GM23338 (cell line): Measurements from ENCODE around the gene ADAMTS10. TPM values are rescaled to one million over a fixed set of nuclear protein-coding genes. Genes with fewer than 3 reads are reported as not detected.

Experiments
- ATAC-seq: fragments of 200-7000 bp; cut with Tn5 transposase; 3 replicates; pipeline ENCODE4 v1.9.1; 2020
- DNase-seq: peaks from one replicate; pipeline ENCODE4 v3.0.0-alpha.2; 2015; ENCODE audit warnings: low spot score
- H2AFZ ChIP-seq: fragments of 200-600 bp; sonication (generic); 2 replicates; pipeline ENCODE4 v1.8.0; 2016; ENCODE audit warnings: antibody characterized with exemption, mild to moderate bottlenecking, moderate library complexity
- H3F3A ChIP-seq: fragments of 200-600 bp; sonication (generic); replicated peaks from 2 replicates; pipeline ENCODE4 v1.8.0; 2017; ENCODE audit warnings: antibody characterized with exemption, mixed run types, low read depth
- H3K27ac ChIP-seq: fragments of 200-600 bp; sonication (generic); 2 replicates; pipeline ENCODE4 v1.6.1; 2016; ENCODE audit warnings: low read depth
- H3K27me3 ChIP-seq: fragments of 200-600 bp; sonication (generic); 2 replicates; pipeline ENCODE4 v1.8.0; 2016; ENCODE audit warnings: mild to moderate bottlenecking, mixed run types, moderate library complexity; ENCODE audit not compliant: insufficient read depth
- H3K36me3 ChIP-seq: fragments of 200-600 bp; sonication (generic); 2 replicates; pipeline ENCODE4 v1.8.0; 2016; ENCODE audit warnings: mild to moderate bottlenecking; ENCODE audit not compliant: insufficient read depth
- H3K4me1 ChIP-seq: fragments of 200-600 bp; sonication (generic); 2 replicates; pipeline ENCODE4 v1.8.0; 2016; ENCODE audit warnings: mild to moderate bottlenecking, moderate library complexity; ENCODE audit not compliant: insufficient read depth
- H3K4me2 ChIP-seq: fragments of 200-600 bp; sonication (generic); 2 replicates; pipeline ENCODE4 v1.7.1; 2017; ENCODE audit warnings: mixed run types
- H3K4me3 ChIP-seq: fragments of 200-600 bp; sonication (generic); 2 replicates; pipeline ENCODE4 v1.6.1; 2016; ENCODE audit warnings: mixed run types
- H3K79me2 ChIP-seq: fragments of 200-600 bp; sonication (generic); replicated peaks from 2 replicates; pipeline ENCODE4 v1.8.0; 2017; ENCODE audit warnings: mild to moderate bottlenecking; ENCODE audit not compliant: insufficient read depth
- H3K9me2 ChIP-seq: fragments of 200-600 bp; sonication (generic); 2 replicates; pipeline ENCODE4 v1.8.0; 2017; ENCODE audit not compliant: insufficient read depth
- H4K20me1 ChIP-seq: fragments of 200-600 bp; sonication (generic); replicated peaks from 2 replicates; pipeline ENCODE4 v1.8.0; 2017; ENCODE audit warnings: mild to moderate bottlenecking; ENCODE audit not compliant: insufficient read depth
- H3K27ac Mint-ChIP-seq: 2 replicates; pipeline ENCODE4 v1.8.0; 2020; ENCODE audit warnings: inconsistent platforms, mild to moderate bottlenecking, moderate library complexity, mixed read lengths
- H3K27me3 Mint-ChIP-seq: 3 replicates; pipeline ENCODE4 v1.8.0; 2022; ENCODE audit warnings: low read depth, mild to moderate bottlenecking, moderate library complexity, mixed read lengths, inconsistent platforms; ENCODE audit not compliant: insufficient read depth, poor library complexity
- H3K36me3 Mint-ChIP-seq: 3 replicates; pipeline ENCODE4 v1.8.0; 2021; ENCODE audit warnings: low read depth, mild to moderate bottlenecking, inconsistent platforms, moderate library complexity, mixed read lengths
- H3K4me1 Mint-ChIP-seq: 3 replicates; pipeline ENCODE4 v1.8.0; 2020; ENCODE audit warnings: mild to moderate bottlenecking, inconsistent platforms, mixed read lengths
- H3K4me3 Mint-ChIP-seq: 3 replicates; pipeline ENCODE4 v1.8.0; 2021; ENCODE audit warnings: moderate library complexity, mild to moderate bottlenecking, inconsistent platforms, mixed read lengths
- H3K9me3 Mint-ChIP-seq: 3 replicates; pipeline ENCODE4 v1.8.0; 2020; ENCODE audit warnings: moderate library complexity, mild to moderate bottlenecking, inconsistent platforms, mixed read lengths
- EZH2 ChIP-seq: fragments of 200-600 bp; sonication (generic); IDR thresholded peaks from one replicate; pipeline ENCODE4 v1.8.0; 2017; ENCODE audit warnings: antibody characterized with exemption, mild to moderate bottlenecking, low read depth; ENCODE audit not compliant: unreplicated experiment
- EZH2phosphoT487 ChIP-seq: fragments of 200-600 bp; sonication (generic); IDR thresholded peaks from one replicate; pipeline ENCODE4 v1.8.1; 2018; ENCODE audit warnings: antibody characterized with exemption; ENCODE audit not compliant: unreplicated experiment
- JUNB ChIP-seq: IDR thresholded peaks from one replicate; pipeline ENCODE4 v1.6.1; 2016; ENCODE audit warnings: antibody characterized with exemption; ENCODE audit not compliant: unreplicated experiment
- NANOG ChIP-seq: IDR thresholded peaks from 2 replicates; pipeline ENCODE4 v1.6.1; 2016; ENCODE audit warnings: antibody characterized with exemption, borderline replicate concordance
- POLR2AphosphoS5 ChIP-seq: IDR thresholded peaks from 2 replicates; pipeline ENCODE4 v1.6.1; 2016; ENCODE audit warnings: antibody characterized with exemption, low read depth
- ZNF114 ChIP-seq: fragments of 250-450 bp; sonication (Bioruptor Pico); IDR thresholded peaks from 2 replicates; pipeline ENCODE4 v1.5.0; 2020; ENCODE audit warnings: mild to moderate bottlenecking, moderate library complexity
- polyA plus RNA-seq: library from polyadenylated mRNA; unstranded; fragments of >200 nt; fragmentation: Nextera tagmentation; extraction: Ambion mirVana; gene quantifications from 2 replicates; pipeline ENCODE4 v1.2.1, GENCODE V29; 2016
- total RNA-seq: library from RNA; depleted of rRNA; stranded (reverse); fragments of >200 nt; shearing (Covaris generic); gene quantifications from 2 replicates; pipeline ENCODE4 v1.2.3, GENCODE V29; 2014
- TF ChIP-seq, protein P1 (sequence below): IDR thresholded peaks from one replicate; pipeline ENCODE4 v1.6.1; 2018; ENCODE audit warnings: antibody characterized with exemption; ENCODE audit not compliant: unreplicated experiment
- TF ChIP-seq, protein P2 (sequence below), 2 experiments: fragments of 200-600 bp in 1 of 2; sonication (generic) in 1 of 2; conservative IDR thresholded peaks; 2 replicates each; pipeline versions ENCODE4 v1.5.1 to v1.6.1; 2016 to 2017; ENCODE audit warnings: antibody characterized with exemption in 2 of 2, low read depth in 2 of 2, mild to moderate bottlenecking in 2 of 2, moderate library complexity in 1 of 2
- TF ChIP-seq, protein P3 (sequence below): fragments of 250-450 bp; sonication (Bioruptor Pico); IDR thresholded peaks from 2 replicates; pipeline ENCODE4 v1.5.0; 2020; ENCODE audit warnings: mild to moderate bottlenecking, moderate library complexity

Gene ADAMTS10
- total and polyA plus RNA-seq, 2 experiments from 2014 or later: 5.0 to 25.9 TPM

DNA sequence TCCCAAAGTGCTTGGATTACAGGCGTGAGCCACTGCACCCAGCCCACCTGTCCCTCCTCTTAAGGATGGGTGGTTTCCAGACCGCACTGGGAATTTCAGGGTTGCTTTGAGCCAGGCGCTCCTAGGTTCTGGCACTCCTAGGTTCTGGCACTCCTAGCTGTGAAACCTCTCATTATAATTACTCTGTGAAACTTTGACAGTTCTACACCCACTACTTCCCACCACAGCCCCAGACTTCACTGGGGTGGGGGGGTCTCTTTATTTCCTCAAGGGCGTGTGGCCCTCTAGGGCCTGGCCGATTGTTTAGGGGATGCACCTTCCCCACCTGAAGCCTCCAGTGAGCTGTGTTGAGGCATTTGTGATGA lies 2.3 kb upstream of the ADAMTS10 start (continued):
- TF ChIP-seq, protein P1, sequence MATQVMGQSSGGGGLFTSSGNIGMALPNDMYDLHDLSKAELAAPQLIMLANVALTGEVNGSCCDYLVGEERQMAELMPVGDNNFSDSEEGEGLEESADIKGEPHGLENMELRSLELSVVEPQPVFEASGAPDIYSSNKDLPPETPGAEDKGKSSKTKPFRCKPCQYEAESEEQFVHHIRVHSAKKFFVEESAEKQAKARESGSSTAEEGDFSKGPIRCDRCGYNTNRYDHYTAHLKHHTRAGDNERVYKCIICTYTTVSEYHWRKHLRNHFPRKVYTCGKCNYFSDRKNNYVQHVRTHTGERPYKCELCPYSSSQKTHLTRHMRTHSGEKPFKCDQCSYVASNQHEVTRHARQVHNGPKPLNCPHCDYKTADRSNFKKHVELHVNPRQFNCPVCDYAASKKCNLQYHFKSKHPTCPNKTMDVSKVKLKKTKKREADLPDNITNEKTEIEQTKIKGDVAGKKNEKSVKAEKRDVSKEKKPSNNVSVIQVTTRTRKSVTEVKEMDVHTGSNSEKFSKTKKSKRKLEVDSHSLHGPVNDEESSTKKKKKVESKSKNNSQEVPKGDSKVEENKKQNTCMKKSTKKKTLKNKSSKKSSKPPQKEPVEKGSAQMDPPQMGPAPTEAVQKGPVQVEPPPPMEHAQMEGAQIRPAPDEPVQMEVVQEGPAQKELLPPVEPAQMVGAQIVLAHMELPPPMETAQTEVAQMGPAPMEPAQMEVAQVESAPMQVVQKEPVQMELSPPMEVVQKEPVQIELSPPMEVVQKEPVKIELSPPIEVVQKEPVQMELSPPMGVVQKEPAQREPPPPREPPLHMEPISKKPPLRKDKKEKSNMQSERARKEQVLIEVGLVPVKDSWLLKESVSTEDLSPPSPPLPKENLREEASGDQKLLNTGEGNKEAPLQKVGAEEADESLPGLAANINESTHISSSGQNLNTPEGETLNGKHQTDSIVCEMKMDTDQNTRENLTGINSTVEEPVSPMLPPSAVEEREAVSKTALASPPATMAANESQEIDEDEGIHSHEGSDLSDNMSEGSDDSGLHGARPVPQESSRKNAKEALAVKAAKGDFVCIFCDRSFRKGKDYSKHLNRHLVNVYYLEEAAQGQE: no peak
- no peak for TF ChIP-seq EZH2phosphoT487
- TF ChIP-seq, protein P2, sequence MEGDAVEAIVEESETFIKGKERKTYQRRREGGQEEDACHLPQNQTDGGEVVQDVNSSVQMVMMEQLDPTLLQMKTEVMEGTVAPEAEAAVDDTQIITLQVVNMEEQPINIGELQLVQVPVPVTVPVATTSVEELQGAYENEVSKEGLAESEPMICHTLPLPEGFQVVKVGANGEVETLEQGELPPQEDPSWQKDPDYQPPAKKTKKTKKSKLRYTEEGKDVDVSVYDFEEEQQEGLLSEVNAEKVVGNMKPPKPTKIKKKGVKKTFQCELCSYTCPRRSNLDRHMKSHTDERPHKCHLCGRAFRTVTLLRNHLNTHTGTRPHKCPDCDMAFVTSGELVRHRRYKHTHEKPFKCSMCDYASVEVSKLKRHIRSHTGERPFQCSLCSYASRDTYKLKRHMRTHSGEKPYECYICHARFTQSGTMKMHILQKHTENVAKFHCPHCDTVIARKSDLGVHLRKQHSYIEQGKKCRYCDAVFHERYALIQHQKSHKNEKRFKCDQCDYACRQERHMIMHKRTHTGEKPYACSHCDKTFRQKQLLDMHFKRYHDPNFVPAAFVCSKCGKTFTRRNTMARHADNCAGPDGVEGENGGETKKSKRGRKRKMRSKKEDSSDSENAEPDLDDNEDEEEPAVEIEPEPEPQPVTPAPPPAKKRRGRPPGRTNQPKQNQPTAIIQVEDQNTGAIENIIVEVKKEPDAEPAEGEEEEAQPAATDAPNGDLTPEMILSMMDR (conservative IDR thresholded peaks at IDR 0.05; ENCODE audit: low read depth in 2 of 2): no peak

DNA sequence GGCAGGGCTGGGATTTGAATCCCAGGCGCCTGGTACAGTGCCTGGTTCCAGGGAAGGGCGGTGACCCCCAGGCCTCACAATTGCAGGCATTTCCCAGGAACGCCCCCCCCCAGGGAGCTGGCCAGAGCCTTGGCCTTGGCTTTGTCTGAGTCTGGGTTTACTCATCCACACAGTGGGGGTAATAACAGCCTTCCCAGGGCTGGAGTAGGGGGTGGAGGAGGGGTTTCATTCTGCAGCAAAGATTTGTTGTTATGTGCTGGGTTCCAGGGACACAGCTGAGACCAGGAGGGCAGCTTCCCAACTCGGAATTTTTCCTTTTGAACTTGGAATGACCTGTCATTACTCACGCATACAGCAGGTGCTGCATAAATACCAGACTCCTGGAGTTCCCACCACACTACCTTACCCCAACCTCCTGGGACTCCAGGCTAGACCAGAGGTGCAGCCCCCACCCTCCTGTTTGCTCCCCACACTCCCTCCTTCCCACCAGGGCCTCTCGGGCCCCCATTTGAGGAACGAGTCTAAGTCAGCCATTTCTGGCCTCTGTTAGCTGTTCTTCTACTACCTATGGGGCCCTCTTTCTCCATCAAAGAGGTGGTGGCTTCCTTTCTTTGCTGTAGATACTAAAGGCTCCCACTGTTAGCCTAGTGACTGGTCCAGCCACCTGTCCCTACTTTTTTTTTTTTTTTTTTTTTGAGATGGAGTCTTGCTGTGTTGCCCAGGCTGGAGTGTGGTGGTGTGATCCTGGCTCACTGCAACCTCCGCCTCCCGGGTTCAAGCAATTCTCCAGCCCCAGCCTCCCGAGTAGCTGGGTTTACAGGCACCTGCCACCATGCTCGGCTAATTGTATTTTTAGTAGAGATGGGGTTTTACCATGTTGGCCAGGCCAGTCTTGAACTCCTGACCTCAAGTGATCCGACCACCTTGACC lies 1.6 kb upstream of the ADAMTS10 start:
- peaks cover 22% of the 10 kb centered on the region for H3K4me1 ChIP-seq
- peaks cover 5% of the 10 kb centered on the region; the same call in 1 of the 2 replicates for H3K36me3 ChIP-seq
- Mint-ChIP-seq H3K27me3 (peaks cover 39% of the 10 kb centered on the region), H3K4me3 (peak overlapping the region; percentile 56), H3K4me1 (peaks cover 32% of the 10 kb centered on the region), H3K9me3 (peaks cover 7% of the 10 kb centered on the region; the same call in 2 of the 3 replicates), H3K36me3 (peaks cover 13% of the 10 kb centered on the region), H3K27ac (peak overlapping the region; percentile 71; the same call in 1 of the 2 replicates)
- H3K9me2 ChIP-seq: no peaks in the 10 kb centered on the region
- peak overlapping the region; percentile 18; the same call in 1 of the 2 replicates for H3K4me3 ChIP-seq
- H4K20me1 ChIP-seq: no peaks in the 10 kb centered on the region
- ATAC-seq: peak; percentile 5; the same call in 2 of the 3 replicates
- peak overlapping the region; percentile 94 for H3K27ac ChIP-seq
- H3K27me3 ChIP-seq: no peaks in the 10 kb centered on the region
- H2AFZ ChIP-seq: no peak overlapping the region
- peaks cover 28% of the 10 kb centered on the region for H3K79me2 ChIP-seq
- H3K4me2 ChIP-seq: peak overlapping the region; percentile 75
- DNase-seq: peak; percentile 74
- H3F3A ChIP-seq: peaks cover 10% of the 10 kb centered on the region
- TF ChIP-seq EZH2 (no peak), ZNF114 (CRISPR knock-in tag) (no peak), NANOG (no peak), JUNB (no peak), POLR2AphosphoS5 (no peak)
- TF ChIP-seq, protein P2 (conservative IDR thresholded peaks at IDR 0.05; ENCODE audit: low read depth in 2 of 2): no peak
- TF ChIP-seq, protein P3, sequence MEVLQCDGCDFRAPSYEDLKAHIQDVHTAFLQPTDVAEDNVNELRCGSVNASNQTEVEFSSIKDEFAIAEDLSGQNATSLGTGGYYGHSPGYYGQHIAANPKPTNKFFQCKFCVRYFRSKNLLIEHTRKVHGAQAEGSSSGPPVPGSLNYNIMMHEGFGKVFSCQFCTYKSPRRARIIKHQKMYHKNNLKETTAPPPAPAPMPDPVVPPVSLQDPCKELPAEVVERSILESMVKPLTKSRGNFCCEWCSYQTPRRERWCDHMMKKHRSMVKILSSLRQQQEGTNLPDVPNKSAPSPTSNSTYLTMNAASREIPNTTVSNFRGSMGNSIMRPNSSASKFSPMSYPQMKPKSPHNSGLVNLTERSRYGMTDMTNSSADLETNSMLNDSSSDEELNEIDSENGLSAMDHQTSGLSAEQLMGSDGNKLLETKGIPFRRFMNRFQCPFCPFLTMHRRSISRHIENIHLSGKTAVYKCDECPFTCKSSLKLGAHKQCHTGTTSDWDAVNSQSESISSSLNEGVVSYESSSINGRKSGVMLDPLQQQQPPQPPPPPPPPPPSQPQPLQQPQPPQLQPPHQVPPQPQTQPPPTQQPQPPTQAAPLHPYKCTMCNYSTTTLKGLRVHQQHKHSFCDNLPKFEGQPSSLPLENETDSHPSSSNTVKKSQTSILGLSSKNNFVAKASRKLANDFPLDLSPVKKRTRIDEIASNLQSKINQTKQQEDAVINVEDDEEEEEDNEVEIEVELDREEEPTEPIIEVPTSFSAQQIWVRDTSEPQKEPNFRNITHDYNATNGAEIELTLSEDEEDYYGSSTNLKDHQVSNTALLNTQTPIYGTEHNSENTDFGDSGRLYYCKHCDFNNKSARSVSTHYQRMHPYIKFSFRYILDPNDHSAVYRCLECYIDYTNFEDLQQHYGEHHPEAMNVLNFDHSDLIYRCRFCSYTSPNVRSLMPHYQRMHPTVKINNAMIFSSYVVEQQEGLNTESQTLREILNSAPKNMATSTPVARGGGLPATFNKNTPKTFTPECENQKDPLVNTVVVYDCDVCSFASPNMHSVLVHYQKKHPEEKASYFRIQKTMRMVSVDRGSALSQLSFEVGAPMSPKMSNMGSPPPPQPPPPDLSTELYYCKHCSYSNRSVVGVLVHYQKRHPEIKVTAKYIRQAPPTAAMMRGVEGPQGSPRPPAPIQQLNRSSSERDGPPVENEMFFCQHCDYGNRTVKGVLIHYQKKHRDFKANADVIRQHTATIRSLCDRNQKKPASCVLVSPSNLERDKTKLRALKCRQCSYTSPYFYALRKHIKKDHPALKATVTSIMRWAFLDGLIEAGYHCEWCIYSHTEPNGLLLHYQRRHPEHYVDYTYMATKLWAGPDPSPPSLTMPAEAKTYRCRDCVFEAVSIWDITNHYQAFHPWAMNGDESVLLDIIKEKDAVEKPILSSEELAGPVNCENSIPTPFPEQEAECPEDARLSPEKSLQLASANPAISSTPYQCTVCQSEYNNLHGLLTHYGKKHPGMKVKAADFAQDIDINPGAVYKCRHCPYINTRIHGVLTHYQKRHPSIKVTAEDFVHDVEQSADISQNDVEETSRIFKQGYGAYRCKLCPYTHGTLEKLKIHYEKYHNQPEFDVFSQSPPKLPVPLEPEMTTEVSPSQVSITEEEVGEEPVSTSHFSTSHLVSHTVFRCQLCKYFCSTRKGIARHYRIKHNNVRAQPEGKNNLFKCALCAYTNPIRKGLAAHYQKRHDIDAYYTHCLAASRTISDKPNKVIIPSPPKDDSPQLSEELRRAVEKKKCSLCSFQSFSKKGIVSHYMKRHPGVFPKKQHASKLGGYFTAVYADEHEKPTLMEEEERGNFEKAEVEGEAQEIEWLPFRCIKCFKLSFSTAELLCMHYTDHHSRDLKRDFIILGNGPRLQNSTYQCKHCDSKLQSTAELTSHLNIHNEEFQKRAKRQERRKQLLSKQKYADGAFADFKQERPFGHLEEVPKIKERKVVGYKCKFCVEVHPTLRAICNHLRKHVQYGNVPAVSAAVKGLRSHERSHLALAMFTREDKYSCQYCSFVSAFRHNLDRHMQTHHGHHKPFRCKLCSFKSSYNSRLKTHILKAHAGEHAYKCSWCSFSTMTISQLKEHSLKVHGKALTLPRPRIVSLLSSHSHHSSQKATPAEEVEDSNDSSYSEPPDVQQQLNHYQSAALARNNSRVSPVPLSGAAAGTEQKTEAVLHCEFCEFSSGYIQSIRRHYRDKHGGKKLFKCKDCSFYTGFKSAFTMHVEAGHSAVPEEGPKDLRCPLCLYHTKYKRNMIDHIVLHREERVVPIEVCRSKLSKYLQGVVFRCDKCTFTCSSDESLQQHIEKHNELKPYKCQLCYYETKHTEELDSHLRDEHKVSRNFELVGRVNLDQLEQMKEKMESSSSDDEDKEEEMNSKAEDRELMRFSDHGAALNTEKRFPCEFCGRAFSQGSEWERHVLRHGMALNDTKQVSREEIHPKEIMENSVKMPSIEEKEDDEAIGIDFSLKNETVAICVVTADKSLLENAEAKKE: no peak
